Mesothelial cell of epicardium (in vitro differentiated cells): Measurements from ENCODE around the gene TRAPPC14. TPM values are rescaled to one million over a fixed set of nuclear protein-coding genes. Genes with fewer than 3 reads are reported as not detected.

Experiments used
- DNase-seq, 2 experiments: peaks; one replicate each; pipeline ENCODE4 v3.0.0; 2021; ENCODE audit warnings: low spot score in 2 of 2; ENCODE audit not compliant: unreplicated experiment in 2 of 2
- H3K27ac Mint-ChIP-seq: 2 replicates; pipeline ENCODE4 v1.8.0; 2021; ENCODE audit warnings: mixed read lengths
- H3K27me3 Mint-ChIP-seq: 2 replicates; pipeline ENCODE4 v1.8.0; 2021; ENCODE audit warnings: low read depth, mixed read lengths
- H3K36me3 Mint-ChIP-seq: 2 replicates; pipeline ENCODE4 v1.8.0; 2021; ENCODE audit warnings: mixed read lengths
- H3K4me1 Mint-ChIP-seq: 2 replicates; pipeline ENCODE4 v1.8.0; 2021; ENCODE audit warnings: mixed read lengths
- H3K4me3 Mint-ChIP-seq: 2 replicates; pipeline ENCODE4 v1.8.0; 2021; ENCODE audit warnings: mild to moderate bottlenecking, moderate library complexity, mixed read lengths
- H3K9me3 Mint-ChIP-seq: 2 replicates; pipeline ENCODE4 v1.8.0; 2021; ENCODE audit warnings: mixed read lengths
- total RNA-seq: library from RNA; stranded (reverse); gene quantifications from 3 replicates; pipeline ENCODE4 v1.2.1, GENCODE V29; 2021
- TF ChIP-seq, protein P1 (sequence below): fragments of 200-600 bp; sonication (generic); IDR thresholded peaks from one replicate; pipeline ENCODE4 v1.5.0; 2021; ENCODE audit warnings: antibody characterized with exemption; ENCODE audit not compliant: unreplicated experiment

TRAPPC14 gene
- total RNA-seq, 1 donor from 2014 or later = 23.3 TPM

DNA sequence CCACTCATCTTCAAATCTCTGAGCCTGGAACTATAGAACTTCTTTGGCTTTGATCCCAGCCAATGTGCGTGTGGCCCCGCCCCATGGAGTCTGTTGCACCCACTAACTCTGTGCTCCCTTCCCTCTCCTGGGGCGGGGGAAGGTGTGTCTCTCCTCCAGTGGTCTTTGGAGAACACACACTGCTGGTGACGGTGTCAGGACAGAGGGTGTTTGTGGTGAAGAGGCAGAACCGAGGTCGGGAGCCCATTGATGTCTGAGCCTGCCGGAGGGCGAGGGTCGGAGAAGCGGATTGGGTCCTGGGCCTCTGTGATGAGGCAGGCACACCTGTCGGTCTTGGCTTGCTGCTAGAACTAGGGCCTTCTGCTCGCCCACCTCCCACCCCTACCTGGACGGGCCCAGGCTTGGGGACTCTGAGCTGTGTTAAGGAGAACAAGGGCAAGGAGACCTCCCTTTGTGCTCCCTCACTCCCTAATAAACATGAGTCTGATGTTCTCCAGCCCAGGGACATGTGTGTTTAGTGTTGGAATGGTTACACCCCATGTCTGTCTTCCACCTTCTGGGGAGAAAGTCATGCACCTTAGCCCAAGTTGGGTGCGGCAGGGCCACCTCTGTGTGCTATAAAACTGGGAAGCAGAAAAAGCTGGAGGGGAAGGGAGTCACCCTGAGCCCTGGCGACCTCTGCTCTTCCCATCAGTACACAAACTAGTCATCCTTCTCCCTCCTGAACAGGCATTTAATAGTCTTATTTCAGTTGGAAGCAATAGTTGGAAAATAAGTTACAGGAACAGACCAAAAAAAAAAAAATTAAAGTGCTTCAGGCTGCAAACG is 4.6 kb downstream of the TRAPPC14 start:
- peak overlapping the region; percentile 22 for H3K27ac Mint-ChIP-seq
- TF ChIP-seq, protein P1, sequence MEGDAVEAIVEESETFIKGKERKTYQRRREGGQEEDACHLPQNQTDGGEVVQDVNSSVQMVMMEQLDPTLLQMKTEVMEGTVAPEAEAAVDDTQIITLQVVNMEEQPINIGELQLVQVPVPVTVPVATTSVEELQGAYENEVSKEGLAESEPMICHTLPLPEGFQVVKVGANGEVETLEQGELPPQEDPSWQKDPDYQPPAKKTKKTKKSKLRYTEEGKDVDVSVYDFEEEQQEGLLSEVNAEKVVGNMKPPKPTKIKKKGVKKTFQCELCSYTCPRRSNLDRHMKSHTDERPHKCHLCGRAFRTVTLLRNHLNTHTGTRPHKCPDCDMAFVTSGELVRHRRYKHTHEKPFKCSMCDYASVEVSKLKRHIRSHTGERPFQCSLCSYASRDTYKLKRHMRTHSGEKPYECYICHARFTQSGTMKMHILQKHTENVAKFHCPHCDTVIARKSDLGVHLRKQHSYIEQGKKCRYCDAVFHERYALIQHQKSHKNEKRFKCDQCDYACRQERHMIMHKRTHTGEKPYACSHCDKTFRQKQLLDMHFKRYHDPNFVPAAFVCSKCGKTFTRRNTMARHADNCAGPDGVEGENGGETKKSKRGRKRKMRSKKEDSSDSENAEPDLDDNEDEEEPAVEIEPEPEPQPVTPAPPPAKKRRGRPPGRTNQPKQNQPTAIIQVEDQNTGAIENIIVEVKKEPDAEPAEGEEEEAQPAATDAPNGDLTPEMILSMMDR = no peak
- peaks cover 10% of the 10 kb centered on the region for H3K36me3 Mint-ChIP-seq
- peaks cover 19% of the 10 kb centered on the region for H3K4me1 Mint-ChIP-seq
- DNase-seq = no peak
- H3K9me3 Mint-ChIP-seq = no peaks in the 10 kb centered on the region
- H3K27me3 Mint-ChIP-seq = no peaks in the 10 kb centered on the region
- H3K4me3 Mint-ChIP-seq = no peak overlapping the region

DNA sequence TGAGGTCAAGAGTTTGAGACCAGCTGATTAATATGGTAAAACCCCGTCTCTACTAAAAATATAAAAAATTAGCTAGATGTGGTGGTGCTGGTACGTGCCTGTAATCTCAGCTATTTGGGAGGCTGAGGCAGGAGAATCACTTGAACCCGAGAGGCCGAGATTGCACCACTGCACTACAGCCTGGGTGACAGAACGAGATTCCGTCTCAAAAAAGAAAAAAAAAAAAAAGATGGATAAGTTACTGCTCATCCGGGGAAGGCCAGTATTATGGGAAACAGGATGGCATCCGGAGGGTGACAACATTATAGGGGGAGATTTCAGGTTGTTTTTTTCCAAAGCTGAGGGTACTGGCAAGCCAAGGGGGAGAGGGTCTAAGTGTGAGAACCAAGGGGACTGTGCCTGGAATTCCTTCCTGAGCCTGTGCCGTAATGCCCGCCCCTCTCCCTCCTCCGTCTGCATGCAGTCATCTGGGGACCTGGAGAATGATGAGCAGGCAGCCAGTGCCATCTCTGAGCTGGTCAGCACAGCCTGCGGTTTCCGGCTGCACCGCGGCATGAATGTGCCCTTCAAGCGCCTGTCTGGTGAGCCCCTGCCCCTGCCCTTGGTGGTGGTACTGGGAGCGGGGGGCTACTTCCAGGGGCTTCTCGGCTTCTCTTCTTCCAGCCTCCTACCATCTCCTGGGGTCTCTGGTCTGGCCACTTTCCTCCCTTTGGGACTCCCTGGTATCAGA is 5.4 kb downstream of the TRAPPC14 start:
- TF ChIP-seq, protein P1 = no peak
- DNase-seq = no peak

DNA sequence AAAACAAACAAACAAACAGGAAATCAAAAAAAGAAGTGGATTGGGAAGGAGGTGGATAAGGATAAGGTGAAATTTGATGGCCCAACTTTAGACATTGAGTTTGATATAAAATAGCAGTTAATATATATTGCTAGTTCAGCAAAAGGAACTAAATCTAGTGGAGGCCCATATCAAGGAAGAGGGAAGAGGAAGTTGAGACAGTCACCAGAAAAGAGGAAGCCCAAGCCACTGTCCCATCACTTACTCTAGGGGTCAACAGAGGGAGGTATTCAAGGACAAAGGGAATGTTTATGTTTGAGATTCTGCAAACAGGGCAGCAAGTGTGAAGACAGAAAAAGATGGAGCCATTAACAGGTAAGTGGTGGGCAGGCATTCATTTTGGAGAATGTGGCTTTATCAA is 6.1 kb downstream of the TRAPPC14 start:
- TF ChIP-seq, protein P1 = no peak
- Mint-ChIP-seq H3K27me3 (no peaks in the 10 kb centered on the region), H3K9me3 (no peaks in the 10 kb centered on the region), H3K4me1 (peaks cover 21% of the 10 kb centered on the region), H3K4me3 (no peak overlapping the region), H3K36me3 (peaks cover 10% of the 10 kb centered on the region), H3K27ac (no peak overlapping the region)
- DNase-seq = no peak

More for the DNA sequence above, 5.4 kb downstream of the TRAPPC14 start:
- Mint-ChIP-seq H3K9me3 (no peaks in the 10 kb centered on the region), H3K27ac (no peak overlapping the region), H3K27me3 (no peaks in the 10 kb centered on the region), H3K36me3 (peaks cover 10% of the 10 kb centered on the region), H3K4me1 (peaks cover 24% of the 10 kb centered on the region), H3K4me3 (no peak overlapping the region)

DNA sequence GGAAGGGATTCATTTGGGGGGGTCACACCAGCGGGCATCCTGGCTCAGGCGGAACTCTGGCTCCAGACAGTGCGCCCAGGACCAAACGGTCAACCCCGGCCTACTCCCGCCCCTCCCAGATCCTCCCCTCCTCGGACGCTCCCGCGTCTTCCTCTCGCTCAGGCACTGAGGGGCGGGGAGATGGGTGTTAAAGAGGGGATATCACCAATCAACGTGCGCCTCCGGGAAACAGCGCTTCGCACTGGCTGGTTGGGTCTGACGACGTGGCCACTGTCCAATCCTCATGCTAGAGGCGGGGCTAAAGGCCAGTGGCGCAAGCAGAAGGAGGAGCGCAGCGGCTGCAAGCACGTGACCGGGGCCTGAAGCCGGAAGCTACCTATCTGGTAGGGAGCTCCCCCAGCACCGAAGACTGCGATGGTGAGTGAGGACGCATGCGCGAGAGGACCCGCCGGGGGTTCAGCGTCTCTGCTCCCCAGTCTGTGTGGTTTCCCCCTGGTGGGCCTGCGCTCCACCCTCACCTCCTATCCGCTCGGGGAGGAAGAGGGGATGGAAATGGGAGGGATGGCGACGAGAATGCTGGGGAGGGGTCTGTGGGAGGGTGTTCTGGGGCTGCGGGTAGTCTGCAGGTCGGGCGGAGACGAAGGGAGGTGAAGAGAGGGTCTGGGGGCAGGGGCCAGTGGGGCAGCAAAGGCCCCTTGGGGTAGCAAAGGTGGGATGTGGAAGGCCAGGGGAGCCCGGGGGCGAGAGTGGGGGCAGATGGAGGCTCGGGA is 9.8 kb downstream of the TRAPPC14 start, which contains the start of gene LAMTOR4:
Gene LAMTOR4 (plus strand): TSS at position 360 of the 770 bp plus-strand sequence. CDS start 55 bp downstream, at position 415.
- no peaks in the 10 kb centered on the region for H3K27me3 Mint-ChIP-seq
- H3K36me3 Mint-ChIP-seq = peaks cover 10% of the 10 kb centered on the region
- peak within 1 kb of the TSS; percentile 96 for H3K27ac Mint-ChIP-seq

DNA sequence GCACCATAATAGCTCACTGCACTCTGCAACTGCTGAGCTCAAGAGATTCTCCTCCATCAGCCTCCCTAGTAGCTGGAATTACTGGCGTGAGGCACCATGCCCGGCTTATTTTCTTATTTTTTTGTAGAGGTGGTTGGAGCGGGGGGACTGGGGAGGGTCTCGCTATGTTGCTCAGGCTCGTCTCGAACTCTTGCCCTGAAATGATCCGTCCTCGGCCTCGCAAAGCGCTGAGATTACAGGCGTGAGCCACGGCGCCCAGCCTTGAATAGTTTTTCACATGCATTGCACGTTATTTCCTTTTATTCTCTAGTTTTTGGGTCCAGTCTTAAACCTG is 10.3 kb downstream of the TRAPPC14 start:
- DNase-seq = no peak
- TF ChIP-seq, protein P1 = no peak
- H3K4me1 Mint-ChIP-seq = peaks cover 19% of the 10 kb centered on the region
- H3K36me3 Mint-ChIP-seq = peaks cover 10% of the 10 kb centered on the region
- H3K9me3 Mint-ChIP-seq = no peaks in the 10 kb centered on the region
- peak overlapping the region; percentile 96 for H3K27ac Mint-ChIP-seq
- H3K27me3 Mint-ChIP-seq = no peaks in the 10 kb centered on the region
- H3K4me3 Mint-ChIP-seq = peak overlapping the region; percentile 99

More for the DNA sequence above, 9.8 kb downstream of the TRAPPC14 start, which contains the start of gene LAMTOR4:
- TF ChIP-seq, protein P1 = no peak
- DNase-seq = peak; percentile 95 to 96
- H3K4me1 Mint-ChIP-seq = peaks cover 19% of the 10 kb centered on the region
- H3K9me3 Mint-ChIP-seq = no peaks in the 10 kb centered on the region
- H3K4me3 Mint-ChIP-seq = peak within 1 kb of the TSS; percentile 99
